Measurements from ENCODE around the gene RHEB.

GRCh38 chr7:151490456-151491105 is 29.1 kb downstream of the RHEB start:
- TF ChIP-seq CTCF (conservative IDR thresholded peaks at IDR 0.05; ENCODE audit: low read length) (no peak), EZH2phosphoT487 (IDR thresholded peaks at IDR 0.05; ENCODE audit: borderline replicate concordance, low read depth, low read length) (no peak)

Measured in OCI-LY7 (cell line).